ENCODE results near the gene NRCAM. TPM values are rescaled to one million over a fixed set of nuclear protein-coding genes. Genes with fewer than 3 reads are reported as not detected.

Gene NRCAM
- polyA plus RNA-seq, 2 of the 4 experiments (the other 2 are of a cell fraction), result 129 to 210 TPM

DNA sequence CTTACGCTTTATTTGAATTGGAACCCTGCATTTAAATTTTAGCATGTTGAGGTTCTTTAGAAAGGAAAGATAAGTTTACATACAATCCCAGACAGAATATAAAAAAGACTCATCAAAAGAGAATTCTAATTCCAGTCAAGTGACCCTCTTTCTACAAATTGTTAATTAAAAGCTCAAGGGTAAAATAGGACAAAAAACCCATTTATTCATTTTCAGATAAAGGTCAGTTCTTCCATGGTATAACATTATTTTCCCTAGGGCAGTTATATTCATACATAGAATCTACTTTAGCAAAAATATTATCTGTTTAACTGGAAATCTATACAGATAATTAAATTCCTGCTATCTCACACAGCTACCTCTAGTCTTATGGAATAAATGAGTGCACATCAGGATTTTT, 188.6 kb downstream of the NRCAM start (continued):
- TF ChIP-seq, protein P1, sequence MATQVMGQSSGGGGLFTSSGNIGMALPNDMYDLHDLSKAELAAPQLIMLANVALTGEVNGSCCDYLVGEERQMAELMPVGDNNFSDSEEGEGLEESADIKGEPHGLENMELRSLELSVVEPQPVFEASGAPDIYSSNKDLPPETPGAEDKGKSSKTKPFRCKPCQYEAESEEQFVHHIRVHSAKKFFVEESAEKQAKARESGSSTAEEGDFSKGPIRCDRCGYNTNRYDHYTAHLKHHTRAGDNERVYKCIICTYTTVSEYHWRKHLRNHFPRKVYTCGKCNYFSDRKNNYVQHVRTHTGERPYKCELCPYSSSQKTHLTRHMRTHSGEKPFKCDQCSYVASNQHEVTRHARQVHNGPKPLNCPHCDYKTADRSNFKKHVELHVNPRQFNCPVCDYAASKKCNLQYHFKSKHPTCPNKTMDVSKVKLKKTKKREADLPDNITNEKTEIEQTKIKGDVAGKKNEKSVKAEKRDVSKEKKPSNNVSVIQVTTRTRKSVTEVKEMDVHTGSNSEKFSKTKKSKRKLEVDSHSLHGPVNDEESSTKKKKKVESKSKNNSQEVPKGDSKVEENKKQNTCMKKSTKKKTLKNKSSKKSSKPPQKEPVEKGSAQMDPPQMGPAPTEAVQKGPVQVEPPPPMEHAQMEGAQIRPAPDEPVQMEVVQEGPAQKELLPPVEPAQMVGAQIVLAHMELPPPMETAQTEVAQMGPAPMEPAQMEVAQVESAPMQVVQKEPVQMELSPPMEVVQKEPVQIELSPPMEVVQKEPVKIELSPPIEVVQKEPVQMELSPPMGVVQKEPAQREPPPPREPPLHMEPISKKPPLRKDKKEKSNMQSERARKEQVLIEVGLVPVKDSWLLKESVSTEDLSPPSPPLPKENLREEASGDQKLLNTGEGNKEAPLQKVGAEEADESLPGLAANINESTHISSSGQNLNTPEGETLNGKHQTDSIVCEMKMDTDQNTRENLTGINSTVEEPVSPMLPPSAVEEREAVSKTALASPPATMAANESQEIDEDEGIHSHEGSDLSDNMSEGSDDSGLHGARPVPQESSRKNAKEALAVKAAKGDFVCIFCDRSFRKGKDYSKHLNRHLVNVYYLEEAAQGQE (IDR thresholded peaks at IDR 0.05), result no peak
- TF ChIP-seq NPAS2 (CRISPR knock-in tag; IDR thresholded peaks at IDR 0.05; ENCODE audit: borderline replicate concordance), result no peak

DNA sequence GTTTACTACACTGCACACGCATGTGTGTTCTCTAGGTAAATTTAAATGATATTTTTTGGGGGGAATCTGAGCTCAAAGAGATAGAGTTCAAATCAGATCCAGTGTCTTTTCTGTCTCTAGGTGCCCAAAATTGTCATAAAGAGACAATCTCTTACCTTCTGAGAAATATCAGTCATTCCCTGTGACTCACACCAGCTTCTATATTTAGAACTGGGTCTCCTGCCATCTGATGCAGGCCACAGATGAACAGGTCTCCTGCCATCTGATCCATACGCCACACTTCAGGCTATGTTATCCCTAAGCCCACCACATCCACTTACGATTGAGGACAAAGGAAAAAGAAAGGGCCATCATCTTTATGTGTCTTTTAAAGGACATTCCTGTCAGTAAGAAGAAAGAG, 189.7 kb downstream of the NRCAM start:
- Histone ChIP-seq H3K4me1 (peaks cover 48% of the 10 kb centered on the region), H3K4me3 (no peak overlapping the region), H3K4me2 (peak overlapping the region; percentile 32; the same call in 2 of the 3 replicates), H3K9me3 (no peaks in the 10 kb centered on the region), H3K27ac (peak overlapping the region; percentile 11 to 34; a peak in 5 of 6 replicates)
- no peak for FAIRE-seq
- no peak for TF ChIP-seq RARB (CRISPR knock-in tag; IDR thresholded peaks at IDR 0.05)
- 0 out of 2 replicates have a peak, but pooled peaks have one; percentile 15 for TF ChIP-seq JUNB (IDR thresholded peaks at IDR 0.05)
- TF ChIP-seq KDM1A (IDR thresholded peaks at IDR 0.05; ENCODE audit: low read depth), result no peak
- ATAC-seq, result peak in 1 of 2 experiments; percentile 43; a peak in 2 of 6 replicates
- no peak for DNase-seq (ENCODE audit: low read depth in 1 of 2, low spot score in 1 of 2)
- WGBS (ENCODE audit: missing lambda C conversion rate), result 90% methylated on average over 3 of the region's 3 CpGs
- POLR2A ChIA-PET, result no interaction called here
- CTCF ChIA-PET, result interaction anchor here (1.0 to 2.2 kb wide), 3 partner anchors 13 to 20 kb away, joined by 3 to 11 read pairs (median 3); no protein-coding TSS in a partner anchor

DNA sequence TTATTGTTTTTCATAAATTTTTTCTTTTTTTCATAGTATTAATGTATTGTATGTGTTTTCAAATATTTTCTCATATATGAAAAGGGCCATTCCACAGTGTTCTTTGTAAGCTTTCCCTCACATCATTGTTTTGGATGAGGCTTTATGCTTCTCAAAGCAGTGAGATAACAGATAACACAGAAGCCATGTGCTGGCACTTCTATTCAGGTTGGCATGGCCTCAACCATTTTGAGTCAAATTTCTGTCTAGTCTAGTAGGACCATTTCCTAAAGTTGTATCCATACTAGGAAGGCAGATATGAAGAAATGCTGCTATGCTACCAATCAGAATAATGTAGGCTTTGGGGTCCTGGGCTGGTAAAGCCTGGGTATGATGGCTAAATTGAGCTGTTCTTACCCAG, 190.2 kb downstream of the NRCAM start:
- TF ChIP-seq SMC3 (IDR thresholded peaks at IDR 0.05), result no peak
- no peak for TF ChIP-seq KDM1A (IDR thresholded peaks at IDR 0.05; ENCODE audit: low read depth)
- no peak for TF ChIP-seq JUN (IDR thresholded peaks at IDR 0.05)
- TF ChIP-seq EP300 (IDR thresholded peaks at IDR 0.05), result no peak
- TF ChIP-seq HDAC2 (IDR thresholded peaks at IDR 0.05), result no peak
- no peak for TF ChIP-seq RCOR1 (IDR thresholded peaks at IDR 0.05; ENCODE audit: low read depth, low read length)
- TF ChIP-seq, protein P2, sequence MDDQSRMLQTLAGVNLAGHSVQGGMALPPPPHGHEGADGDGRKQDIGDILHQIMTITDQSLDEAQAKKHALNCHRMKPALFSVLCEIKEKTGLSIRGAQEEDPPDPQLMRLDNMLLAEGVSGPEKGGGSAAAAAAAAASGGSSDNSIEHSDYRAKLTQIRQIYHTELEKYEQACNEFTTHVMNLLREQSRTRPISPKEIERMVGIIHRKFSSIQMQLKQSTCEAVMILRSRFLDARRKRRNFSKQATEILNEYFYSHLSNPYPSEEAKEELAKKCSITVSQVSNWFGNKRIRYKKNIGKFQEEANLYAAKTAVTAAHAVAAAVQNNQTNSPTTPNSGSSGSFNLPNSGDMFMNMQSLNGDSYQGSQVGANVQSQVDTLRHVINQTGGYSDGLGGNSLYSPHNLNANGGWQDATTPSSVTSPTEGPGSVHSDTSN (IDR thresholded peaks at IDR 0.05), result no peak
- no peak for TF ChIP-seq CHD2 (IDR thresholded peaks at IDR 0.05; ENCODE audit: low read length, partially characterized antibody)
- no peak for TF ChIP-seq EHMT2 (IDR thresholded peaks at IDR 0.05; ENCODE audit: low read depth)
- TF ChIP-seq SREBF2 (IDR thresholded peaks at IDR 0.05), result no peak
- no peak for TF ChIP-seq CEBPB (IDR thresholded peaks at IDR 0.05)
- TF ChIP-seq, protein P3, sequence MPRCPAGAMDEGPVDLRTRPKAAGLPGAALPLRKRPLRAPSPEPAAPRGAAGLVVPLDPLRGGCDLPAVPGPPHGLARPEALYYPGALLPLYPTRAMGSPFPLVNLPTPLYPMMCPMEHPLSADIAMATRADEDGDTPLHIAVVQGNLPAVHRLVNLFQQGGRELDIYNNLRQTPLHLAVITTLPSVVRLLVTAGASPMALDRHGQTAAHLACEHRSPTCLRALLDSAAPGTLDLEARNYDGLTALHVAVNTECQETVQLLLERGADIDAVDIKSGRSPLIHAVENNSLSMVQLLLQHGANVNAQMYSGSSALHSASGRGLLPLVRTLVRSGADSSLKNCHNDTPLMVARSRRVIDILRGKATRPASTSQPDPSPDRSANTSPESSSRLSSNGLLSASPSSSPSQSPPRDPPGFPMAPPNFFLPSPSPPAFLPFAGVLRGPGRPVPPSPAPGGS (IDR thresholded peaks at IDR 0.05), result no peak
- no peak for TF ChIP-seq FOSB (CRISPR knock-in tag; IDR thresholded peaks at IDR 0.05)
- Histone ChIP-seq H3K9me3 (no peaks in the 10 kb centered on the region), H3K4me1 (peaks cover 48% of the 10 kb centered on the region), H3K4me3 (no peak overlapping the region), H3K27ac (peak overlapping the region; percentile 11 to 34; a peak in 4 of 6 replicates), H3K4me2 (no peak overlapping the region)
- FAIRE-seq, result no peak
- no peak for DNase-seq (ENCODE audit: low read depth in 1 of 2, low spot score in 1 of 2)
- POLR2A ChIA-PET, result no interaction called here
- CTCF ChIA-PET, result interaction anchor here (0.7 to 2.2 kb wide), 5 partner anchors 13 to 231 kb away, joined by 3 to 11 read pairs (median 3); no protein-coding TSS in a partner anchor
- no peak for ATAC-seq
